ENCODE measurements around the gene FAT3.

The FAT3 gene

GRCh38 chr11:92198268-92198667, 26.4 kb upstream of the FAT3 start:
- no peak overlapping the region for H3K4me3 ChIP-seq (ENCODE audit: low read depth, low read length)
- TF ChIP-seq CTCF (IDR thresholded peaks at IDR 0.05; ENCODE audit: control insufficient read depth, extremely low read depth, insufficient read depth) = no peak
- DNase-seq (ENCODE audit: low read depth) = no peak

GRCh38 chr11:92199991-92200390, 24.6 kb upstream of the FAT3 start:
- no peak overlapping the region for H3K4me3 ChIP-seq (ENCODE audit: low read depth, low read length)
- no peak for DNase-seq (ENCODE audit: low read depth)
- no peak for TF ChIP-seq CTCF (IDR thresholded peaks at IDR 0.05; ENCODE audit: control insufficient read depth, extremely low read depth, insufficient read depth)

DNA sequence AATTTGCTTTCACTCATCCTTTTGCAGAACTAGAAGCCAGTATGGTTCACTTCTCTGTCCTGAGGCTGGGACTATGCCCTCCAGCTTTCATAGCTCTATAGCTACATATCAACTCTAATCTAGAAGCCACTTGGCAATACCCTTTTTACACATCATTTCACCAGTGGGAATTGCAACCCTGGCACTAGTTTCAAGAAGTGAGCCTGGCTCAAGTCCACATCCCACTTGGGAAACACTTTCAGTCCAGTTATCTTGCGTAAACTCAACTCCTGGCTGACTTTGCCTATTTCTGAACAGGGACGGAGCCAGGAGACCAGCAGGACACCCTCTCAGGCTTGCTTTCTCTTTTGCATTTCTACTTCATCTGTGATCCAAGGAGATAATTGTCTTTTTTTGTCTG, 19.9 kb upstream of the FAT3 start:
- DNase-seq (ENCODE audit: low read depth) = no peak
- TF ChIP-seq CTCF (IDR thresholded peaks at IDR 0.05; ENCODE audit: control insufficient read depth, extremely low read depth, insufficient read depth) = no peak

DNA sequence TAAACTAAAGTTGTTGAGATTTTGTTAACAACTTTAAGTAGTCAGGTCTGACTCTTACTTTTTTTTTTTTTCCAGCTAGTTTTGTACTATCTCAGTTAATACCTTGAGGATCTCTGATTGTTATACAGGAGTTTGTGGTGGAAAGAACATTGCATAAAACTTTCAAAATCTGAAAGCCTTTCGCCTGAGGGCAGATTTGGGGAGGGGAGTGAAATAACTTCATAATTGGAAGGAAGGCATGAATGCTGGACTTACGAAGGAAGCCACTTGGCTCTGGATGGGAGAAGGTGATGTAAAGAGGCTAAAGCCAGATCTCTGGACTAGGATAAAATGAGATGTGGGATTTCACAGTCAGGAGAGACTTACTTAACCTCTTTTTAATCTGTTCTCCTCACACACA, 18.2 kb upstream of the FAT3 start:
- no peak for TF ChIP-seq CTCF (IDR thresholded peaks at IDR 0.05; ENCODE audit: control insufficient read depth, extremely low read depth, insufficient read depth)
- no peak overlapping the region for H3K4me3 ChIP-seq (ENCODE audit: low read depth, low read length)
- DNase-seq (ENCODE audit: low read depth) = no peak

More for the DNA sequence above, 19.9 kb upstream of the FAT3 start:
- no peak overlapping the region for H3K4me3 ChIP-seq (ENCODE audit: low read depth, low read length)

DNA sequence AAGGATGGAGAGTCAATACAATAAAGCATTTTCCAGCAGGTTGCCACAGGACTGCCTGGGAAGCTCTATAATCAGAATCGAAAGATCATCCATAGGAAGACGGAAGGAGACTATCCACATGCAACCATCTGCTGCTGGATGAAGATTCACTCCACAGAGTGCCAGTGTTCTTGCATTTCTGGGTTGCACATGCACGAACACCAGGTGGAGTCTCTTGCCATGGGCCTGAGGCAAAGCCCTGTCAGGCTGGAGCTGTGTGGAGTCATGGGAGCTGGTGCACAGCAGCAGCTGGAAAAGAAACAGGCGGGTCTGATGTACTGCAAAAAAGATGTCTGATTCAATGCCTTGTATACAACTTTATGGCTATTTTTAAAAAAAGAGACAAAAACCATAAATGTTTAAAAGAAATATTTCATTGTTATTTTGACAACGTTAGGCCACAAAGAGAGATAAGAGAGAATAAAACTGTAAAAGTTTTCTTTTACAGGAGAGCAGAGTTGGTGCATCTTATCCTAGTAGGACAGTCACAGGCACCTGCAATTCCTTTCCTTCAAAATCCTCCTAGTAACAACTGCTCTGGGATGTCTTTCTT, 12.9 kb upstream of the FAT3 start:
- TF ChIP-seq CTCF (IDR thresholded peaks at IDR 0.05; ENCODE audit: control insufficient read depth, extremely low read depth, insufficient read depth) = peak; percentile 33; the same call in 1 of the 2 replicates
- no peak for DNase-seq (ENCODE audit: low read depth)

GRCh38 chr11:92212530-92212929, 12.1 kb upstream of the FAT3 start:
- H3K4me3 ChIP-seq (ENCODE audit: low read depth, low read length) = no peak overlapping the region
- TF ChIP-seq CTCF (IDR thresholded peaks at IDR 0.05; ENCODE audit: control insufficient read depth, extremely low read depth, insufficient read depth) = no peak

More for the DNA sequence above, 12.9 kb upstream of the FAT3 start:
- no peak overlapping the region for H3K4me3 ChIP-seq (ENCODE audit: low read depth, low read length)

GRCh38 chr11:92216789-92217188, 7.8 kb upstream of the FAT3 start:
- no peak for DNase-seq (ENCODE audit: low read depth)
- no peak for TF ChIP-seq CTCF (IDR thresholded peaks at IDR 0.05; ENCODE audit: control insufficient read depth, extremely low read depth, insufficient read depth)
- no peak overlapping the region for H3K4me3 ChIP-seq (ENCODE audit: low read depth, low read length)

More at GRCh38 chr11:92212530-92212929, 12.1 kb upstream of the FAT3 start:
- no peak for DNase-seq (ENCODE audit: low read depth)

Data from LNCaP clone FGC (cell line).